A673 (cell line): ENCODE results near the gene ZC3HAV1.

ENCODE experiments used
- CTCF ChIP-seq: fragments of 300-800, 200-600 bp; sonication (generic); conservative IDR thresholded peaks from 2 replicates; pipeline ENCODE4 v1.5.1; 2017; ENCODE audit warnings: low read depth, mild to moderate bottlenecking, antibody characterized with exemption, low read length, moderate library complexity, mixed read lengths
- EZH2 ChIP-seq: fragments of 200-600 bp; sonication (generic); IDR thresholded peaks from 2 replicates; pipeline ENCODE4 v1.6.1; 2017; ENCODE audit warnings: borderline replicate concordance, low read depth, mild to moderate bottlenecking, mixed read lengths, antibody characterized with exemption, low read length; ENCODE audit not compliant: poor library complexity, severe bottlenecking

GRCh38 chr7:139066315-139066714 is 43.2 kb downstream of the ZC3HAV1 start:
- TF ChIP-seq CTCF (no peak), EZH2 (no peak)
